HAP-1 (cell line): Measurements from ENCODE around the gene BMP2K.

ENCODE experiments used
- DNase-seq, 2 experiments: peaks; one replicate each; pipeline ENCODE4 v3.0.0-alpha.2; 2016 to 2020; ENCODE audit warnings: low spot score in 2 of 2
- H3K27me3 ChIP-seq: fragments of 250-450 bp; sonication (Bioruptor Pico); 2 replicates; pipeline ENCODE4 v1.5.1; 2020; ENCODE audit warnings: low read depth, mild to moderate bottlenecking, moderate library complexity
- H3K36me3 ChIP-seq: fragments of 250-450 bp; sonication (Bioruptor Pico); replicated peaks from 2 replicates; pipeline ENCODE4 v1.5.1; 2020; ENCODE audit warnings: mild to moderate bottlenecking
- H3K4me1 ChIP-seq: fragments of 250-450 bp; sonication (Bioruptor Pico); 2 replicates; pipeline ENCODE4 v1.5.1; 2020; ENCODE audit warnings: mild to moderate bottlenecking
- H3K4me3 ChIP-seq: fragments of 250-450 bp; sonication (Bioruptor Pico); 2 replicates; pipeline ENCODE4 v1.5.1; 2020; ENCODE audit warnings: mild to moderate bottlenecking, moderate library complexity
- H3K9me3 ChIP-seq: fragments of 250-450 bp; sonication (Bioruptor Pico); 2 replicates; pipeline ENCODE4 v1.5.1; 2020; ENCODE audit warnings: mild to moderate bottlenecking, moderate library complexity
- in situ Hi-C: fragments of 300-500 bp; cut with MboI; formaldehyde crosslinking; loops from 3 replicates; pipeline ENCODE4 v1.14.3; 2020; ENCODE audit warnings: low sequenced_read_pairs, inconsistent platforms, mixed read lengths

Gene BMP2K

DNA sequence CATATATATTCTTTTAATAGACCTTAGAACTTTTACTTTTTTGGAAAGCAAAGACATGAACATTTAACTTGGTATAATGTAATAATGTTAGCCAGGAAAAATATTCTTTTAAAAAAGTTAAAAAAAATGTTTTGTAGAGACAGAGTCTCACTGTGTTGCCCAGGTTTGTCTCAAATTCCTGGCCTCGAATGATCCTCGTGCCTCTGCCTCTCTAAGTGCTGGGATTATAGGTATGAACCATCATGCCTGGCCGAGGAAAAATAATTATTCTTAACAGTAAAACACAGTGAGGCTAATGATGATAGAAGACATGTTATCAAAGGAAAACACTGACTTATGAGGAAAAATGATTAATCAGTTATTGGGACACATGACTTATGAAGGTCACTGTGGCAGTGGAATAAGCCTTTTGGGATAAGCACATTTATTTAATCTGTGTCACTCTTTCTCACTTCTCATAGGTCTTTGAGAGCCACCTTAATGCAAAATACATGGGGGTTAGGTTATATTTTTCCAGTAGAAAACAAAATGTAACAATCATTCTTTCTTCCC lies 6.0 kb upstream of the BMP2K start:
- Histone ChIP-seq H3K9me3 (no peaks in the 10 kb centered on the region), H3K4me1 (peaks cover 15% of the 10 kb centered on the region), H3K36me3 (no peaks in the 10 kb centered on the region), H3K4me3 (no peak overlapping the region), H3K27me3 (no peaks in the 10 kb centered on the region)
- in situ Hi-C loops: no loop called here
- DNase-seq: no peak

DNA sequence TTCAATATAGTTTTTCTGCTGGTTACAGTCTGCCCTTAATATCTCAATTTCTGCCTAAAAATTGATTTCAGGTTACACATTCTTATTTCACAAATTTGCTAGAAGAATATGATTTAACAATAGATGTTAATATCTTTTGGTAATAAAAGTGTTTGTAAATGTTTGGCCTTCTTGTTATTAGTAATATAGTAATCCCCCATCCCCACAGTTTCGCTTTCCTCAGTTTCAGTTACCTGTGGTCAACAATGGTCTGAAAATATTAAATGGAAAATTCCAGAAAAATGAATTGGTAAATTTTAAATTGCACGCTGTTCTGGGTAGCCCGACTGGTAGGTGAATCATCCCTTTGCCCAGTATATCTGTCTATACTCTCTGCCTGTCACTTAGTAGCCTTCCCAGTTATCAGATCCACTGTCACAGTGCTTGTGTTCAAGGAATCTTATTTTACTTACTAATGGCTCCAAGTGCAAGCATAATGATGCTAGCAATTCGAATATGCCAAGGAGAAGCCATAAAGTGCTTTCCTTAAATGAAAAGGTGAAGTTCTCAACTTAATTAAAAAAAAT lies 3.5 kb upstream of the BMP2K start:
- Histone ChIP-seq H3K9me3 (no peaks in the 10 kb centered on the region), H3K27me3 (no peaks in the 10 kb centered on the region), H3K4me1 (peaks cover 13% of the 10 kb centered on the region), H3K4me3 (no peak overlapping the region), H3K36me3 (no peaks in the 10 kb centered on the region)
- in situ Hi-C loops: no loop called here
- DNase-seq: no peak

DNA sequence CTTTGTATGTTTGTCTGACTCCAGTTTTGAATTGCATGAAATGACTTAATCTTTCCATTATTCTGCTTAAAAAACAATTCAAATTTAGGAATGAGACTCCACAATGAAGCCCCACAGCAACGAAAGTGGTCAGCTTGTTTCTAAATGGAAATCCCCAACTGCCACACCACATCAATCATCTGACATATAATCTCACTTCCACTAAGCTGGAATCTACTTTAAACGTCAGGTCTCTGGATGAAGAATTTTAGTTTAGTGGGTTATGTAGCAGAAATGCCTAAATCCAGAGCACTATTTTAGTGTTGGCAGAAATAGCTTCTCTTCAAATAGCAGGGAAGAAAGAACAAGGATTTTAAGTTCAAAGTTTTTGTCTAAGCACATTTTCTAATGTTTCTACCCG lies 1.7 kb upstream of the BMP2K start:
- DNase-seq: no peak

DNA sequence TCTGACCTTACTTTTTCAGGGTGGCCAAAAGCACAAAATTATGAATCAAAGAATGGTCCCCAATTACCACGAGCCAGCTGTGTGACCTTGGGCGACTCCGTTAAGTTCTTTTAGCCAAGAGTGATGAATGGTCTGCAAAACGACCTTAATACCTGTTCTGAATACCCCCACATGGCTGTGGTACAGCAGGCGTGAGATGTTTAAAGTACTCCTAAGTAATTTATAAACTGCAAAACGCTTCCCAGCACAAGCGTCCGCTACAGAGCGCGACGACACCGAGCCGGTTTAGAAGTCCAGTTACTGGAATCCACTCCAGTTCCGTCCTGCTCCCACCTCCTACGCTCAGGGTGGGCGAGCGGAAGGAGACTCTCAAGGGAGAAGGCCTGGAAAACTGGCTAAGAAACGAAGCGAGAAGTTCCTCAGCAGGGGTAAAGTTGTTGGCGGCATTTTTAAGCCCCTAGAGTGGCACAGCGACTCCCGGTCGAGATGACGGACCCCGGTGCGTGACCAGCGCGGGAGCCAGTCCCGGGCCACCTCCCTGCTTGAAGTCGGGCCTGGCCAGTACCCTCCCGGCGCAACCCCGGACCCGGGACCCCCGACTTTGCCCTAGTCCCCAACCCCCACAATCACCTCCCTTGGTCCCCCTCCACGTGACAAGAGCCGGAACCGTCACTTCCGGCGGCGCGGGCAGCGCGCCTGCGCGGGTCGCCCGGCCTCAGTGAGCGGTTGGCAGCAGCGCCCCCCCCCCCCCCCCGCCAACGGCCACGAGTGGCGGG lies 659 bp upstream of the BMP2K start:
- in situ Hi-C loops: no loop called here
- DNase-seq: peak; percentile 62 to 79
- Histone ChIP-seq H3K4me3 (peak overlapping the region; percentile 71), H3K4me1 (peaks cover 25% of the 10 kb centered on the region), H3K27me3 (no peaks in the 10 kb centered on the region), H3K9me3 (no peaks in the 10 kb centered on the region), H3K36me3 (no peaks in the 10 kb centered on the region)

More for the DNA sequence above, 1.7 kb upstream of the BMP2K start:
- in situ Hi-C loops: no loop called here
- no peaks in the 10 kb centered on the region for H3K27me3 ChIP-seq
- H3K4me1 ChIP-seq: peaks cover 25% of the 10 kb centered on the region
- no peaks in the 10 kb centered on the region for H3K36me3 ChIP-seq
- H3K9me3 ChIP-seq: no peaks in the 10 kb centered on the region
- H3K4me3 ChIP-seq: no peak overlapping the region

DNA sequence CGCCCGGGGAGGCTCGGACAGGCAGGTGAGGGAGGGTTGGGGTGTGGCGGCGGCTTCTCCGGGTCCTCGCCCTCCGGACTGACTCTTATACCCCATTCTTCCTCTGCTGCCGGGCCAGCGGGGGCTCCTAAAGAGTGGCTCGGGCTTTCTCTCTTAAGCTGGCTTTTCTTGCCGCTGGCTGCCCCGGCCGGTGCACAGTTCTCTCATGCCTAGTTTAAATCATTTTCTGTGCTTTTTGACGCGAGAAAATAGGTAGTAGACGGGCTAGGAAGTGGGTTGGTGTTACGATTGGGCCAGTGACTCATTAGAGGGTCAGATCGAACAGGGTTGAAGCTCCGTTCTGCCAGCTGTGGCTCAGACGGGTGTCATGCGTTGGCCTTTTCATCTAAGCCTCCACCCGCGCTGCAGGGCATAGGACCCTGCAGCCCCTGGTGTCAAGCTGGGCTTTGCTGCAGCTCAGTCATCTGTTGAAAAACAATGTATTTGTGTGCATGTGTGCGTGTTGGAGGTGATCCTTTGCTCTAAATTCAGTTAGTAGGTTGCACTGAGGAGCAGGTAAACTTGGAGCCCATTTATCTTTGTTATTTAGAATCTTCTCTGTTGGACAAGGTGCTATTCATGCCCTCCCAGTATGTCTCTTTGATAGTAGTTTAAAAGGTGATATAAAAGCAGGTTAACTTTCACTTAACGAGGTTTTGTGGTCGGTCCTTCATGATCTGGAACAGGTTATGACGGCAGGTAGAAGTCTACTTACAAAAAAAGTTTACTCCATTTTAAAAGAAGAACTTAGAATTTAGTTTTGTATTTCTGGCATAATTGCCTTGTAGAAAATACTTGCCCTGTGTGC lies 802 bp downstream of the BMP2K start:
- in situ Hi-C loops: no loop called here
- peak overlapping the region; percentile 71 for H3K4me3 ChIP-seq
- H3K9me3 ChIP-seq: no peaks in the 10 kb centered on the region
- H3K36me3 ChIP-seq: no peaks in the 10 kb centered on the region
- peak; percentile 41 to 61 for DNase-seq
- no peaks in the 10 kb centered on the region for H3K27me3 ChIP-seq
- peaks cover 25% of the 10 kb centered on the region for H3K4me1 ChIP-seq

DNA sequence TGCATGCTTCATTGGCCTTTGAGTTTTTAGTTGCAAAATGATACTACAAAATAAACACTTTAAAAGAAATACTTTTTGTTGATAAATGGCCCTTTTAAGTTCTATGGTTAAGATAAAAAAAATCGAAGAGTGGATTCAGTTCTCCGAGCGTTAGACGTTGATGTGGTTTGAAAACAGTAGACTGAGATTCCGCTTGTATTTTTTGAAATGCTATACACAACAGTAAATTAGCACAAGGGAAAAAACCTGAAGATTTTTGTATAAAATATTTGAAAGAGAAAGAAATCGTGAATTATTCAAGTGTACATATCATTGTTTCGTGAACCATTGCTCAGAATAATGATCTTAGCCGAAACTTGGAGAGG lies 1.4 kb downstream of the BMP2K start:
- no peaks in the 10 kb centered on the region for H3K27me3 ChIP-seq
- no peaks in the 10 kb centered on the region for H3K36me3 ChIP-seq
- in situ Hi-C loops: no loop called here
- DNase-seq: no peak
- H3K9me3 ChIP-seq: no peaks in the 10 kb centered on the region
- peak overlapping the region; percentile 71 for H3K4me3 ChIP-seq
- peaks cover 25% of the 10 kb centered on the region for H3K4me1 ChIP-seq

DNA sequence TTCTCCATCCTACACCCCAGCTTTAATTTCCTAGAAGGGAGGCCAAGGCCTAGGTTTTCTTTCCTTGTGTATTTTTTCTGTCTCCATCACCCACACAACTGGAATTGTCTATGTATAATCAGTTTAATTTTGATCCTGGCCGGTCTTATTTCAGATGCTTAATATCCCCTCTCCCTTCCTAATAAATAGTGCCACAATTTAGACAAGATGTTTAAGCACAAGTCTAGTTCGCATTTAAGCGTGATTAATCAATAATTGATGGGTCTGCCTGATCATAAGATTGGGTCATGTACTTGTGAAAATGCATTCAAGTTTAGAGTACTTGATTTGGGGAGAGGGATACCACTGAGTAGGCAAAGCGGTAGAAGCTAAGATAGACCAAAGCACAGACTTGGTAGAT lies 2.4 kb downstream of the BMP2K start:
- no peak for DNase-seq
- no peak overlapping the region for H3K4me3 ChIP-seq
- in situ Hi-C loops: no loop called here

DNA sequence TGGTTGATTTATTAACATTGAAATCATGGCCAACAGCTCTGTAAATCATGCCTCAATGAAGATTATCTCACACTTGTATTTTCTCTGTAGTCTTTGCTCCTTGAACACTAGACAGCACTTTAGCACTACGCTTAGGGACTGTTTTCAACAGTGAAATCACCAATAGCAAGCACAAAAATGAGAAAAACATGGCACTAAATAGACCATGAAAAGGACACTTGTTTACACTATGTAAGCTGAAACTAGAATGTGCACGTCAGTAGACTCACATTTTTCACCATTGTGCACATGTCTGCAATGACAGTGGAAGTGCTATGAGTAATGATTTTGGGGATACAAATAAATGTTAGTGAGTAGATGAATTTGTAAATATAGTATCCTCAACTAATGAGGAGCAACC lies 3.1 kb downstream of the BMP2K start:
- H3K9me3 ChIP-seq: no peaks in the 10 kb centered on the region
- H3K36me3 ChIP-seq: no peaks in the 10 kb centered on the region
- H3K4me1 ChIP-seq: peaks cover 24% of the 10 kb centered on the region
- in situ Hi-C loops: no loop called here
- DNase-seq: no peak
- no peak overlapping the region for H3K4me3 ChIP-seq
- no peaks in the 10 kb centered on the region for H3K27me3 ChIP-seq

More for the DNA sequence above, 2.4 kb downstream of the BMP2K start:
- Histone ChIP-seq H3K4me1 (peaks cover 25% of the 10 kb centered on the region), H3K27me3 (no peaks in the 10 kb centered on the region), H3K36me3 (no peaks in the 10 kb centered on the region), H3K9me3 (no peaks in the 10 kb centered on the region)

DNA sequence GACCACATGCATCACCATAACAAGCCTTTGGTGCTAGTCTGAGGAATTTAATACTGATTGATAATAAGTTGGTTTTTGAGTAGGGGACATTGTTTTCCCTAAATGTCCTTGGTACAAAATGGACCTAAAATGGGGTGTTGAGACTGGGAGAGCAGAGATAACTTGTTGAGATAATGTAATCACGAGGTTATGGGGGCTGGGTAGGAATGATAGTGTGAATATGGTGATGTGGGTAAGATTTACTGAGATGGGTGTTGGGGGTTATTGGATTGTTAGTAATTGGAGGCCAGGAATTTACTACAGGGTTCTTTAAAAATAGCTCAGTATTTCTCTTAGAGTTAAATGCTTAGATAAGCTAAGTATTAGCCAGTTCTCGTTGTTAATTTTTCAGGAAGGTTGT lies 3.9 kb downstream of the BMP2K start:
- H3K36me3 ChIP-seq: no peaks in the 10 kb centered on the region
- in situ Hi-C loops: no loop called here
- no peak for DNase-seq
- peaks cover 19% of the 10 kb centered on the region for H3K4me1 ChIP-seq
- H3K4me3 ChIP-seq: no peak overlapping the region
- no peaks in the 10 kb centered on the region for H3K27me3 ChIP-seq
- no peaks in the 10 kb centered on the region for H3K9me3 ChIP-seq

DNA sequence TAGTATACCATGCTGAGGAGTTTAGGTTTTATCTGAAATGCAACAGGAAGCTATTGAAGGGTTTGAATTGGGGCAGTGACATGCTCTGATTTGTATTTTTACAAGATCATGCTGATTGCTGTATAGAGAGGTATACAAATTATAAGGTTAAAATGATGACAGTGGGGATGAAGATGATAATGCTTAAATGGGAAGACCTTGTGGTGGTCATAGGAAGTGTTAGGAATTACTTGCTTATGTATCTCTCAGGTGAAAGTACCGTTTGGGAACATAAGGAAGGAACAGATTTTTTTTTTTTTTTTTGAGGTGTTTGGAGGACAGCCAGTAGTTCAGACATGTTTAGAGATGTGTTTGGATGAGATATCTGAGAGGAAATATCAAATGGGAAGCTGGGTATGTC lies 5.0 kb downstream of the BMP2K start:
- in situ Hi-C loops: no loop called here
- Histone ChIP-seq H3K4me1 (peaks cover 15% of the 10 kb centered on the region), H3K9me3 (no peaks in the 10 kb centered on the region), H3K4me3 (no peak overlapping the region), H3K27me3 (no peaks in the 10 kb centered on the region), H3K36me3 (no peaks in the 10 kb centered on the region)
- no peak for DNase-seq

DNA sequence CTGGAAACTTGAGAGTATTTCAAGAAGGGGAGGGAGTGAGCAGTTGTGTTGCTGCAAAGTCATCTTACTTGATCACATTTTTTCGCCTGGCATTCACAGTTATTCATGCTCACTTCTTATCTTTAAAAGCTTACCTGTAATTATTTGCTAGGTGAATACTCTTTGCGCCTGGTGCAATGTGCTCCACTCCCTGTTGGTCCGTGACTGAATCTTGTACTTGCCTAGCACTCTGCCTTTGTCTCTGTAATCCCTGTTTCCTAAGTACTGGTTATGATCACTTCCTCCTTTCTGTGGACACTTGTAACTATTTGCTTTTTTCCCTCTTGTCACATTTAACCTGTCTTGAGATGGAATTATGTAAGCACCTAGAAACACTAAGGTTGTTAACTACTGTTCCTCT lies 5.8 kb downstream of the BMP2K start:
- in situ Hi-C loops: no loop called here
- Histone ChIP-seq H3K9me3 (no peaks in the 10 kb centered on the region), H3K27me3 (no peaks in the 10 kb centered on the region), H3K4me3 (no peak overlapping the region), H3K36me3 (no peaks in the 10 kb centered on the region), H3K4me1 (peaks cover 15% of the 10 kb centered on the region)
- DNase-seq: no peak

DNA sequence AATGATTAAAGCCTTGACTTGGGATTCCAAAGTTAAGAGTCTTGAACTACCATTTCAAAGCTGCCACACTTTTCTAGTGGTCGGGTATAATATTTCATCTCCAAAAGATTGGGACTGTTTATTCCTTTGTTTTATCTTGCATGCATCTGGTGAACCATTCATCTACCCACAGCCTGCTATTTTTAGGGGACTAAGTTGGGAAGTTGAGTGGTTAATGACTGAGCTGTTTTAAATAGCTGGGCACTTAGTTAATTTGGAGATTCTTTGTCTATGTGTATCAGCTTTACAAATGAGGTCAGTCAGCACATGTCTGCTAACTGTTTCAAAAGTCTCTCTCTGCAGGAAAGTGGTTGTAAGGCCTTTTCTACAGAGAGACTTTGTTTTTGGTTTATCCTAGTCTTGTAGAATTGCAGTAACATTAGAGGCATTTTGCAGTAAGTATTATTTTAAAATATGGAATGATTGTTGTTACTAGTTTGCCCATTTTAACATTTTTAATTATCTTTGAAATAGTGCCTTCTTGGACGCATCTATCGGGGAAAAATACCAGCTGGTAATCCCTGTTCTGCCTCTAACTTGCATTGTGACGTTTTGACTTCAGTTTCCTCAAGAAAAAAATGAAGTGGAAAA lies 8.2 kb downstream of the BMP2K start:
- H3K4me3 ChIP-seq: no peak overlapping the region
- H3K9me3 ChIP-seq: no peaks in the 10 kb centered on the region
- no peaks in the 10 kb centered on the region for H3K36me3 ChIP-seq
- no peaks in the 10 kb centered on the region for H3K27me3 ChIP-seq
- no peak for DNase-seq
- H3K4me1 ChIP-seq: peaks cover under 1% of the 10 kb centered on the region; the same call in 1 of the 2 replicates
- in situ Hi-C loops: no loop called here

DNA sequence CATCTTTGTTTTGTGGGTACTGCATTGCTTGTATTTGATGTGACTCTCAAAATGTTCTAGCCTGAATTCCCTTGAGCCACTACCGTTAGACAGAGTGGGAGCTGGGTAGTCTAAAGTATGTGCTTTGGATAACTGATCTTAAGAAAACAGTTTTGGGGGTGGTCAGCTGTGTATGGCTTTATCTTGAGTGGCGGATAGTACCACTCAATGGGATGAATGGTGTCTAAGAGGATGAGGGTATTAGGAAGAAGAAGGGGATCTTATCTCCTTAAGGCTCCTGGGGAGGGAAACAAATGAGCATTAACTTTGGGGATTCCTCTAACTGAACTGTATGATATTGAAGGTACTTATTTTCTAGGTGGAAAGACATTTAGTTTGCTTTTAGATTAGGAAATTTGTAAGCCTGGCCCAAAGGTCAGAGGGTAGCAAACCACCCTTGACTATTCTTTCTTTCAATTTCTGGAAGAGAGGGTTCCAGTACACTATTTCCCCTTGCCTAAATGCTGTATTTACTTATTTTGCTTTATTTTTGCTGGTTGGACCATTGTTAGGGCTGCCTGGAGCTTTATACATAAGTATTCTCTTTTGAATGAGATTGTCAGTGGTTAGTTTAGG lies 11.3 kb downstream of the BMP2K start:
- in situ Hi-C loops: no loop called here
- no peaks in the 10 kb centered on the region for H3K4me1 ChIP-seq
- H3K36me3 ChIP-seq: no peaks in the 10 kb centered on the region
- no peak overlapping the region for H3K4me3 ChIP-seq
- no peaks in the 10 kb centered on the region for H3K27me3 ChIP-seq
- H3K9me3 ChIP-seq: no peaks in the 10 kb centered on the region
- no peak for DNase-seq
